HG03139 (cell line): ENCODE results near the gene ATG16L2.

Experiments
- ATAC-seq: cut with Tn5 transposase; IDR thresholded peaks from one replicate; pipeline ENCODE4 v1.9.1; 2021; ENCODE audit not compliant: unreplicated experiment

ATG16L2 gene

GRCh38 chr11:72872012-72872411, 57.8 kb downstream of the ATG16L2 start:
- no peak for ATAC-seq

- no peak for ATAC-seq
These were observed 61.5 kb downstream of the ATG16L2 start for GRCh38 chr11:72875736-72876135.

GRCh38 chr11:72876147-72876546, 61.9 kb downstream of the ATG16L2 start:
- ATAC-seq: no peak
